Umbilical cord (tissue), 2 donors: Measurements from ENCODE around the gene PPM1F. TPM values are rescaled to one million over a fixed set of nuclear protein-coding genes. Genes with fewer than 3 reads are reported as not detected.
A peak's percentile ranks its signal among the peaks of the same experiment; 100 is the strongest.
"Not testable (repeated sequence)": the region's sequence is repeated elsewhere in the genome, so short reads cannot be mapped to it uniquely, and the experiment has no call there.

Experiments used
- DNase-seq: peaks from one replicate; pipeline ENCODE4 v3.0.0-alpha.2; 2015; ENCODE audit warnings: low spot score
- total RNA-seq: library from RNA; depleted of rRNA; stranded (reverse); fragments of >200 nt; gene quantifications from one replicate; pipeline ENCODE4 v1.2.3, GENCODE V29; 2014; ENCODE audit warnings: low replicate concordance; ENCODE audit not compliant: insufficient read depth

The PPM1F gene
- total RNA-seq, 1 donor from 2014 or later: 23.6 TPM

GRCh38 chr22:21896275-21896674, 56.4 kb downstream of the PPM1F start:
- DNase-seq: not testable (repeated sequence)

- DNase-seq: no peak
These were observed 57.8 kb downstream of the PPM1F start for GRCh38 chr22:21894799-21895198.

- no peak for DNase-seq
These were observed 63.2 kb downstream of the PPM1F start for GRCh38 chr22:21889251-21889990.

GRCh38 chr22:21887841-21888240, 64.8 kb downstream of the PPM1F start:
- no peak for DNase-seq

- not testable (repeated sequence) for DNase-seq
These were observed 68.7 kb downstream of the PPM1F start for GRCh38 chr22:21883930-21884329.

- not testable (repeated sequence) for DNase-seq
These were observed 69.8 kb downstream of the PPM1F start for GRCh38 chr22:21882754-21883333.

- DNase-seq: no peak
These were observed 70.6 kb downstream of the PPM1F start for GRCh38 chr22:21881841-21882753.

- peak; percentile 41 for DNase-seq
These were observed 76.0 kb downstream of the PPM1F start for GRCh38 chr22:21876486-21877176.

- DNase-seq: not testable (repeated sequence)
These were observed 77.7 kb downstream of the PPM1F start for GRCh38 chr22:21874953-21875352.

GRCh38 chr22:21873619-21874018, 79.0 kb downstream of the PPM1F start:
- no peak for DNase-seq

- DNase-seq: not testable (repeated sequence)
These were observed 79.9 kb downstream of the PPM1F start for GRCh38 chr22:21872741-21873140.

Other genes with a start within 250 kb of the PPM1F start
- 9.6 TPM for gene YPEL1, start 217.1 kb downstream of the PPM1F start, total RNA-seq
- gene MAPK1, start 85.2 kb downstream of the PPM1F start, total RNA-seq: 47.9 TPM
- gene TOP3B, start 29.9 kb upstream of the PPM1F start, total RNA-seq: 24.8 TPM